ENCODE data around the gene RASAL1.

GRCh38 chr12:113171543-113171942, 36.0 kb upstream of the RASAL1 start:
- no peak for TF ChIP-seq POLR2A (IDR thresholded peaks at IDR 0.05)
- TF ChIP-seq, protein P1, sequence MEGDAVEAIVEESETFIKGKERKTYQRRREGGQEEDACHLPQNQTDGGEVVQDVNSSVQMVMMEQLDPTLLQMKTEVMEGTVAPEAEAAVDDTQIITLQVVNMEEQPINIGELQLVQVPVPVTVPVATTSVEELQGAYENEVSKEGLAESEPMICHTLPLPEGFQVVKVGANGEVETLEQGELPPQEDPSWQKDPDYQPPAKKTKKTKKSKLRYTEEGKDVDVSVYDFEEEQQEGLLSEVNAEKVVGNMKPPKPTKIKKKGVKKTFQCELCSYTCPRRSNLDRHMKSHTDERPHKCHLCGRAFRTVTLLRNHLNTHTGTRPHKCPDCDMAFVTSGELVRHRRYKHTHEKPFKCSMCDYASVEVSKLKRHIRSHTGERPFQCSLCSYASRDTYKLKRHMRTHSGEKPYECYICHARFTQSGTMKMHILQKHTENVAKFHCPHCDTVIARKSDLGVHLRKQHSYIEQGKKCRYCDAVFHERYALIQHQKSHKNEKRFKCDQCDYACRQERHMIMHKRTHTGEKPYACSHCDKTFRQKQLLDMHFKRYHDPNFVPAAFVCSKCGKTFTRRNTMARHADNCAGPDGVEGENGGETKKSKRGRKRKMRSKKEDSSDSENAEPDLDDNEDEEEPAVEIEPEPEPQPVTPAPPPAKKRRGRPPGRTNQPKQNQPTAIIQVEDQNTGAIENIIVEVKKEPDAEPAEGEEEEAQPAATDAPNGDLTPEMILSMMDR (IDR thresholded peaks at IDR 0.05): no peak

Data from heart left ventricle (tissue), 13 donors.